ENCODE measurements around the gene SH3RF2.
"Not testable (repeated sequence)": the region's sequence is repeated elsewhere in the genome, so short reads cannot be mapped to it uniquely, and the experiment has no call there.

Gene SH3RF2

DNA sequence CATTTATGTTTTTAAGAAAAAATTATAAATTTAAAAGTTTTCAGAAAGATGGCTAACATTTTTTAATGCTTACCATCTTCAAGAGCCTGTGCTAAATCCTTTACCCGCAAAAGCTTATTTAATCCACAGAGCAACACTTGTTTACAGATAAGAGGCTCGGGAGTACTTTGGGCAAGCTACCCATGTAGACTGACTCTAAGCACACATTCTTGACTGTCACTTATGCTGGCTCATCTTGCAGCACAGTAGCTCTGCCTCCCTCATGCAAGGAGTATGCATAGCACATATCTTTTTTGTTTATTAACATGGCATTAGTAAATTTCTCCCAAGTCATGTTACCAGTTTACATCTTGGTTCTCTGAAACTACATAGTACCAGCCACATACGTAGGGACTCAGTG, 14.7 kb downstream of the SH3RF2 start:
- DNase-seq (no peak), ATAC-seq (no peak)

DNA sequence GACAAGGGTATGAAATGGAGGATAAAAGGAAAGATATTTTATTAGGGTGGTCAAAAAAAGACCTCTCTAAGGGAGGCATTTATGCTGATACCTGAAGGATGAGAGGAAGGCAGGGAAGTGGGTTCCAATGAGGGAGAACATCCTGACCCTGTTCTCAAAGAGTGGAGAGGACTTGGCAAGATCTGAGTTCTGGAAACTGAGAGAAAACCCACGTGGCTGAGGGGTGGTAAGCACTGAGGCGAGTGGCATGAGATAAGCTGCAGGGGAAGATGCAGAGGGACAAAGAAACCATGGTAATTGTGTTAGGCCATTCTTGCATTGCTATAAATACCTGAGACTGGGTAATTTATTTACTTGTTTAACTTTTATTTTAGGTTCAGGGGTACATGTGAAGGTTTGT, 16.8 kb downstream of the SH3RF2 start:
- DNase-seq: no peak
- no peak for ATAC-seq

DNA sequence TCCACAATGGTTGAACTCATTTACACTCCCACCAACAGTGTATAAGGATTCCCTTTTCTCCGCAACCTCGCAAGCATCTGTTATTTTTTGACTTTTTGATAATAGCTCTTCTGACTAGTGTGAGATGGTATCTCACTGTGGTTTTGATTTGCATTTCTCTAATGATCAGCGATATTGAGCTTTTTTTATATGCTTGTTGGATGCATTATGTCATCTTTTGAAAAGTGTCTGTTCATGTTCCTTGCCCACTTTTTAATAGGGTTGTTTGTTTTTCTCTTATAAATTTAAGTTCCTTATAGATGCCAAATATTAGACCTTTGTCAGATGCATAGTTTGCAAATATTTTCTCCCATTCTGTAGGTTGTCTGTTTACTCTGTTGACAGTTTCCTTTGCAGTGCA, 17.8 kb downstream of the SH3RF2 start:
- ATAC-seq, DNase-seq: not testable (repeated sequence)

DNA sequence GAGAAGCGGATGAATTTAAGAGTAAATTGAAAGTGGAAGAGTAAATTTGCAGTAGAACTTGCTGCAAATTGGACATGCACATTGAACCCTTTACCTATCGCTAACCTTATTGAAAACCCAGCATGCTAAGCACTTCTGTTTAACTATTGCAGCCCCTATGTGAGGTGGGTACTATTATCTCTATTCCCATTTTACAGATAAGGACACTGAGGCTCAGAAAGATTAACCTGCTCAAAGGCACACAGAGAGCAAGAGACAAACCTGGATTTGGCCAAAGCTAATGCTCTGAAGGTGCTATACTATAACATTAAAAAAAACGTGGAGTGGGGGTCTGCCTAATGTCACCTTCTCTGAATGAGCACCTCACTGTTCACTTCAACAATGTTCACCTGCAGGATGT, 21.0 kb downstream of the SH3RF2 start:
- DNase-seq (no peak), ATAC-seq (no peak)

DNA sequence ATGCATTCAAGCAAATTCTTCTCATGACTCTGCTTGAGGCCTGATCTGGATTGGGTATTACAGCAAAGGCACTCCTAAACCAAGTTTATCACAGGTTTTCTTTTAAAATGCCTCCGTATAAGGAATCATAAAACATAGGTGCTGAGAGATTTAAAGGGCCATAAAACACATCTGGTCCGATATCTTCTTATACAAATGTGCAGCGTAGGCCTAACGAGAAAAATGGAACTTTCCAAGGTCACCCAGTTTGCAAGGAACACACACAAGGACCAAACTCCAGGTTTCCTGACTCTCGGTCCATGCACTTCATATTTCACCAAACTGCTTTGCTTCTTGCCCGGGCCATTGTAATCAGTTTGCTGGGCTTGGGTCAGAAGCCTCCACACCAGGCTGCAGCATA, 22.1 kb downstream of the SH3RF2 start:
- ATAC-seq (no peak), DNase-seq (no peak)

DNA sequence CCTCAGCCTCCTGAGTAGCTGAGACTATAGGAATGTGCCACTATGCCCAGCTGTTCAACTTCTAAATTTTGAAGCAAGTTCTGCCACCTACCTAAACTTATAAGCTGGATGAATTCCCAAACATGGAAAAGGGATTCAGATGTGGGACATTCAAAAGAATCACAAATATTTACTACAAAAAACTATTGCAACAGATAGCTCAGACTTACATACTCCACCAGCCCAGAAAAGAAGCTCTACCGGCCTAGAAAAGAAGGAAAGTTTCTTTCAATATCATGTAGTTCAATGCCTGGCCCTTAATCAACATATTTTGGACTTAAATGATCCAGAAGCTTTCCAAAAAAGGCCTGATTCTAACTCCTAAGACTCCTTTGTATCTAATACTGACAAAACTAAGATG, 23.8 kb downstream of the SH3RF2 start:
- no peak for DNase-seq
- no peak for ATAC-seq

DNA sequence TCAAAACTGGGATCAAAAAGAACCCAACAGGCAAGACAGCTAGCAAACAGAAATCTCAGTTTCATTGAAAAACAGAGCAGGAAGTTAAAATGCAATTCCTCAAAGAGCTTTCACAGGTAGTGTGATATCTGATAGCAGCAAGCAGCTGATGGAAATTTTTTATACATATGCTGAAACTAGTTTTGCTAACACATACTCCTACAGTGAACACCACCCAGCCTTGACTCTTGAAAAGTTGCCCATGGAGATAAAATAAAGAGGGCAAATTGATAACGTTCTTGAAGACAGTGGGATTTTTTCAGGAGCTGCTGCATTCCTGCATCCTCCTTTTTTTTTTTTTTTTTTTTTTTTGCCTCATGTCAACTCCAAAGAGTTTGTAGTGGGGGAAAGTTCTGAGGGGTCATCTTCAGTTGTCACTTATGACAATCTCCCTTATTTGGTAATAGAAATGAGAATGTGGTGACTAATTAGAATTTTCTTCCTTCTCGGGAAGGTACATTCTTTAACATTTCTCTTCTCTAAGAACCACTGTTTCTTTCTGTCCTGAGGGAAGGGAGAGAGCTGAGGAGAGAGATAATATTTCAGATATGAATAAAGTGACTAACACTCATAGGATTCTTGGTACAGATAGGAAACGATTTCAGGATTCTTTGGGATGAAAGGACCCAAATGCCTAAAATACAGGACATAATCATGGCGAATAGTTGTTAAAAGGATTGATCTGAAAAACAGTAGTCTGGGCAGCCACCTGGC, 24.6 kb downstream of the SH3RF2 start:
- ATAC-seq: no peak
- no peak for DNase-seq

DNA sequence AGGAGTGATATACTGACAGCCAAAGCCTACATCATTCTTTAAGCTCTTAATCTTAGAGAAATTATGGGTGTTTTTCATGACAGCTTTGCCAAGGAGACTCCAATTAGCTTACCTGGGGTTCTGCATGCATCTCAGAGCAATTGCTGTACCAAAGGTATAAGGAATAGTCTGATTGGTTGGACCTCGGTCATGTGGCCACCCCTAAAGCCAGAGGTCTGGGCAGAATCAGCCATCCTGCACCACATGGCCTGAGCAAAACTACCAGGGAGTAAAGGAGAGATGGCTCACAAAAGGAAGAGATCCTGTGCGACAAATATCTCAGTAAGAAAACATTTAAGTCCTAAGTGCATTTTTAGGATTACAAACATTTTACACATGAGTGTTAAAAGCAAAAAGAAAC, 25.6 kb downstream of the SH3RF2 start:
- no peak for DNase-seq
- ATAC-seq: no peak

DNA sequence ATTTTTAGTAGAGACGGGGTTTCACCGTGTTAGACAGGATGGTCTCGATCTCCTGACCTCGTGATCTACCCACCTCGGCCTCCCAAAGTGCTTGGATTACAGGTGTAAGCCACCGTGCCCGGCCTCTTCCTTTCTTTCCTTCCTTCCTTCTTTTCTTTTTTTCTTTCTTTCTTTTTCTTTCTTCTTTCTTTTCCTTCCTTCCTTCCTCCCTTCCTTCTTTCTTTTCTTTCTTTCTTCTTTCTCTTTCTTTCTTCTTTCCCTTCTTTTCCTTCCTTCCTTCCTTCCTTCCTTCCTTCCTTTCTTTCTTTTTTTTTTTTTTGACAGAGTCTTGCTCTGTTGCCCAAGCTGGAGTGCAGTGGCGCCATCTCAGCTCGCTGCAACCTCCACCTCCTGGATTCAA, 27.6 kb downstream of the SH3RF2 start:
- ATAC-seq, DNase-seq: not testable (repeated sequence)

DNA sequence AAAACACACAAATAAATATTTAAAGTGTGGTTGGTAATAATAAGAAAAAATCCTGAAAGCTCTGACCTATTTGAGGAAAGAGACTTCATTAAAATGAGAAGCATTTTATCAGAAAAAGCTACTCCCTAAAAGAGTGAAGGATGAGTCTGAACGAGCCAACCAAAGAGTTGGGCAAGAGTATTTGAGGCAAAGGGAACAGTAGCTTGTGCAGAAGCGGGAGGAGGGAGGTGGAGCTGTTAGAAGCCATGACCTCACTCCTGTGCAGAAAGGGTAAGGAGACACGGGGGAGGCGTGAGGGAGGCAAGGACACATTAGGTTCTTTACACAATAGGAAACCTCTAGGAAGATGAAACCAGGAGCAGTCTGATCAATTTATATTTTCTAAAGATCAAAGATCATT, 29.4 kb downstream of the SH3RF2 start:
- DNase-seq (no peak), ATAC-seq (no peak)

DNA sequence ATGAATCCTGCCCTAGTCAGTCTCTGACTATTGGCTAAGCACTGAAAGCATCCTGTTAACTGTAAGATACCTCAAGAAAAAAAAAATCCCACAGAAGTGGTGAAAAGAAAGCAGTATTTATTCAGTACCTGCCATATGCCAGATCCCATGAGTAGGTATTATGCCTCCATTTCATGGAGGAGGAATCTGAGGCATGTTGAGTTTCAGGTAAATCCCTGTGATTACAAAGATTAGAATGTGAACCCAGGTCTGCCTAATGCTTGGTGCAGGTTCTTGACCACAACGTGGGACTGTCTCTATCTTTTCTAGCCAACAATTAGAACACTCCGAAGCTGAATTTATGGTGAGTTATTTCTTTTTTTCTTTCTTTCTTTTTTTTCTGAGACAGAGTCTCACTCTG, 30.9 kb downstream of the SH3RF2 start:
- ATAC-seq (no peak), DNase-seq (no peak)

DNA sequence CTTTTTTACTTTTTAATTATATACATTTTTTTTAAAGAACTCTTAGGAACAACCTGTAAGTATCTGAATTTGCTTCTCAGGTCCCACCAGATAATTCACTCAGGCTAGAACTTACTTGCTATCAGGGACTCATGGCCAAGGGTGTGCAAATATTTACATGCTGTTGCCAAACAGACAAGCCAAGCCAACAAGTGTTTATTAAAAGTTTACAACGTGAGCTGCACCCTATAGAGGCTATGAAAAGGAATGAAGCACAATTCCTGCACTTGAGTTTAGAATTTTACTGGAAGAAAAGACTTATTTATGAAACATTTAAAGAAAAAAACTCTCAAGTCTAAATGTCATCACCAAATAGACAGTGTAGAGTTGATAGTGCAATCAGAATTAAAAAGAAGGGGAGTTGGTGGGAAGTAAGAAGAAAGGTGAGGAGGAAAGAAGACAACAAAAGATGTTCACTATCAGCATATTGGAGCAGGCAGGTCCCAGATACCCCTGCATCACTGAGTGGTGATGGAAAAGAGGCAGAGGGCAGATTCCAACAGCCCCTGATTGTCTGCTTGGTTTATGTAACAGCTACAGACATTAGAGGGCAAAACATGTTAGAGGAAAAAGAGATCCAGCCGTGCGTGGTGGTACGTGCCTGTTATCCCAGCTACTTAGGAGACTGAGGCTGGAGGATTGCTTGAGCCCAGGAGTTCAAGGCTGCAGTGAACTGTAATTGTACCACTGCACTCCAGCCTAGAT, 32.8 kb downstream of the SH3RF2 start:
- DNase-seq (no peak), ATAC-seq (no peak)

DNA sequence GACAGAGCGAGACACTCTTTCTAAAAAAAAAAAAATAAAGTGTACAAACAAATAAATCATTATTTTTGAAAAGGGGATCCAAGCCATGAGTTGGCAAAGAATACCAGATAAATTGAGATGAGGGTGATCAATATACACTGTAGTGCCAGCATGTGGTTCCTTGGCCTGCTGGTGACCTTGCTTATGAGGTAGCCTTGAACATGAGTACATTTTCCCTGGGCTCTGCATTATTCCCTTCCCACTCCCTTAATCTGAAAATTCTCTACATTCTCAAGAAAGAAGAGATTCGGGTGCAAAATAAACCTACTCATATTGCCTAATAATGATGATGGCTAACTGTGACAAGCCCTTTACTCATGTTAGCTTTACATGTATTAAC, 33.3 kb downstream of the SH3RF2 start:
- DNase-seq (no peak), ATAC-seq (no peak)

DNA sequence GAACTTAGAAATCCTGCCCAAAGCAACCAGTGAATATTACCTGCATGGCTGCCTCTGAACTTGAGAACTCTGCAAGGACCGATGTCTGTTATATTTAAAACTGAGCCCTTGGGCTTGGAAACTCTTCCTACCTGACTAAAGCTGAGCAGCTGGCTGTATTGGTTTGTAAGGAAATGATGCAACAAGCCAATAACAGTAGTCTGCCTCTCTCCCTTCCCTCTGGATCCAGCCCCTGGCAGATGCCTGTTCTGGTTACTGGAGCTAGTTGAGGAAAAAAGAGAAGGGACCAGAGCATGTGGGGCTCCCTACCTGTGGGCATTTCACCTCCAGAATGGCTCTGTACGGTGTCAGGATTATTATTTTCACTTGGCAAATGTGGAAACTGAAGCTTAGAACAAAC, 34.7 kb downstream of the SH3RF2 start:
- ATAC-seq (no peak), DNase-seq (no peak)

DNA sequence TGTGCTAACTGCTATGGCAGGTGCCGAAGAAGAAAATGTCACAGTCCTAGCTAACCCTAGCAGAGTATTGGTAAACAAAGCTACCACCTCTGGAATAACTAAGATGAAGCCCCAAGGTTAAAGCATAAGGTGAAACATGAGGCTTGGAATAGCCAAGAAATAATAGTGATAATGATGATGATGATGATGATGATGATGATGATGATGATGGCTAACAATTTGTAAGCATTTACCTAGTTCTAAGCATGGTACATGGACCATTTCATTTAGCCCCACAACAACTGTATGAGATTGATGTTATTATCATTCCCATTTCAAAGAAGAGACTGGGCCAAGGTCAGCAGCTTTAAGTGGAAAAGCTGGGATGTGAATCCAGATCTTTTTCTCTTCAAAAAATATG, 35.3 kb downstream of the SH3RF2 start:
- DNase-seq (no peak), ATAC-seq (no peak)

DNA sequence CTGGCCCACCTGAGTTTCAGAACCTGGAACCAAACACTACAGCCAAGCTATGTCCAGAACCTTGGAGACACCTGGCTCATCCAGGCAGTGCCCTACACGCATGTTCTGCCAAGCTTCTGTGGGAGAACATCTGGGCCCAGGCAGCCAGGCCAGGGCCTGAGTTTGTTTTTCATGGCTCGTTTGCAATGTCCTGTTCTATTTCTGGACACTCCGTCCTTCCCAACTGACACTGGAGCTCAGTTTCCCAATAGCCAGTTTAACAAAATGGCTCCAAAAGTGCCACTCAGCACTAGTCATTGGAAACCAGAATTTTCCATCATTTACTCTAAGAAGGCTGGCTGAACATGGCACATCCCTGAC, 38.6 kb downstream of the SH3RF2 start:
- DNase-seq: no peak
- ATAC-seq: no peak

DNA sequence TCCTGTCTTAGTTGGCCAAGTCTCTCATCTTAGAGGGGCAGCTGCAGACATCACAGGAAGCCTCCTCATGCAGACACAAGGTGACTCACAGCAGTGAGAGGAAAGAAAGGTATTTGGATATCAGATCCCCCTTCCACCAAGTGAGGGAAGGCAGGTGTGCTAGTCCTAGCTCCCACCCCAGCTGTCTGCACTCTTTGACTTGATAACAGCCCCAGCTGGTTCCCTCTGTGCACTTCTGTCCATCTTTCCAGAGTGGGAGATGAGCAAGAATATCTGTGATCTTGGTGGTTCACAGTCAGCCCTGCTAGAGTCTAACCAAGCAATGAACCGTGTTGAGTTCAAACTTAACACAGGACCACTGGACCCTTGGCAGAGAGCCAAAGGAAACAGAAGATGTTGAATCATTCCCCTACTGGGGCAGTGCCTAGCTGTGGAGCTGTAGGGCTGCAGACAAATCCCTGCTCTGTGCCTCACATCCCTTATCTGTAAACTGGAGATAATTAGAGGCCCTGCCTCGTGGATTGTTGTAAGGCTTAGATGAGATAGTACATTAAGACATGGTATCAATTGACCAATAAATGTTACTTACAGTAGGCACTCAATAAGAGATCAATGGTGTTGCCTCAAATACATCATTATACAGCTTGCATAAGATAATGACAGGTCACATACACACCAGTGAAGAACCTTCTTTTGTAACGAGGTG, 39.1 kb downstream of the SH3RF2 start:
- ATAC-seq (no peak), DNase-seq (no peak)

DNA sequence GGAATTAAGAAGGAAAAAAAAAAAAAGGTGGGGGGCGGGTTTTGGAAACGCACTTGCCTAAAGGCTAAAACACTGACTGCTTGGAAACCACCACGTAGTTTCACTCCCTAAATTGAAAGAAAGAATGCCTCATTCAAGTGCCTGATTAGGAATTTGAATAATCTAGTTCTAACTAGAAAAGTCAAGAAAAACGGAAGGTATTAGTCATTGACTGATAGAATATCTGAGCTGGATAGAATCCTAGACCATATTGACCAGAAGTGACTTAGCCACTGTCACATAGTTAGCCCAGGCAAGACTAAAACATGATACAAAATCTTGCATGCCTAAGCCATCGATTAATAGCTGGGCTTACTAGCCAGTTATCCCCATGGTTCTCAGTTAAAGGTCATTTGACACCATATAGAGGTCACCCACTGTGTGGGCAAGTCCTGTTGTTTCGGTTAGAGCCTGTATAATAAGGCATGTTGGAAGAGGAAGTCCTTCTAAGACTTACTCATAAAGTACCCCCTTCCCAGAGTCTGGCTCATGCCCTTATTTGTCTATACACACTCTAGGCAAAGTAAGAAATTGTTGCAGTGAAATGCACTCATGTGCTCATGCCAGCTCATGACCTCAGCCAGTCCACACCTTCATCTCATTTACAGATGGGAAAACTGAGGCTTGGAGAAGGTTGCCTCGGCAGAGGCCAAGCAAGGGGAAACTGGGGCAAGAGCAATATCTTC, 40.2 kb downstream of the SH3RF2 start:
- ATAC-seq (peak; percentile 54), DNase-seq (no peak)

DNA sequence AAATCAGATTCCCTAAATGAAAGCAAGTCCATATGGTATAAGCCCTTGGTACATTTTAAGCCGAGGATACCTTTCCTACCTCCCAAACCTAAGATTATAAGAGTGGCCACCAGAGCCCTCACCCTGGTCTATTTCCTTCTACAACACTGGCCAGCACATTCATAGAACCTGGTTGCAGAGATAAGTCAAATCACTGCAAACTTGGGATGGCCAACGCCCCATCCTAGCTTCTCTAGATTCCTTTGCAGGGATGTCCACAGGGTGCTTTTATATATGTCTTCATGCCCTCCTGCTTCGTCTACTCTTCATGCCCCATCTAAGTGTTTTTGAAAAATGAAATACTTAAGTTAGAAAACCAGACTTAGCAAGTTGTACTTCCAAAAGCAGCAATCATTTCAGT, 41.8 kb downstream of the SH3RF2 start:
- DNase-seq (no peak), ATAC-seq (no peak)

DNA sequence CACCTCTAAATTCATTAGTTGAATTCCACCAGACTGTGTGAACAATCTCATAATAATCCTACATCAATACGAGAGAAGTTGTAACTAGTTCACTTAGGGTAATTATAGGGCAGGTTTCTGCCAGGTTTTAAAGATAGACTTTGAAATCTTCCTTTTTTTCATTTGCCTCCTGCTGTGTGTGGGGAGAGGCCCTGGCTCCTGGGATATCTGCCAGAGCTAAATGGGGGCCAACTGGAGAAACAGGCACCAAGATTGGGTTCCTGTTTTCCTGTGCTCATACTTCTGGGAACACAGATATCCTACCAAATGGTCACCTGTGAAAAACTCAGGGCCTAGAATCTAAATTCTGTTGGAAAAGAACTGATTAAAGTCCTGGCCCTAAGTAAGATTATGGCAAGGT, 42.3 kb downstream of the SH3RF2 start:
- no peak for ATAC-seq

DNA sequence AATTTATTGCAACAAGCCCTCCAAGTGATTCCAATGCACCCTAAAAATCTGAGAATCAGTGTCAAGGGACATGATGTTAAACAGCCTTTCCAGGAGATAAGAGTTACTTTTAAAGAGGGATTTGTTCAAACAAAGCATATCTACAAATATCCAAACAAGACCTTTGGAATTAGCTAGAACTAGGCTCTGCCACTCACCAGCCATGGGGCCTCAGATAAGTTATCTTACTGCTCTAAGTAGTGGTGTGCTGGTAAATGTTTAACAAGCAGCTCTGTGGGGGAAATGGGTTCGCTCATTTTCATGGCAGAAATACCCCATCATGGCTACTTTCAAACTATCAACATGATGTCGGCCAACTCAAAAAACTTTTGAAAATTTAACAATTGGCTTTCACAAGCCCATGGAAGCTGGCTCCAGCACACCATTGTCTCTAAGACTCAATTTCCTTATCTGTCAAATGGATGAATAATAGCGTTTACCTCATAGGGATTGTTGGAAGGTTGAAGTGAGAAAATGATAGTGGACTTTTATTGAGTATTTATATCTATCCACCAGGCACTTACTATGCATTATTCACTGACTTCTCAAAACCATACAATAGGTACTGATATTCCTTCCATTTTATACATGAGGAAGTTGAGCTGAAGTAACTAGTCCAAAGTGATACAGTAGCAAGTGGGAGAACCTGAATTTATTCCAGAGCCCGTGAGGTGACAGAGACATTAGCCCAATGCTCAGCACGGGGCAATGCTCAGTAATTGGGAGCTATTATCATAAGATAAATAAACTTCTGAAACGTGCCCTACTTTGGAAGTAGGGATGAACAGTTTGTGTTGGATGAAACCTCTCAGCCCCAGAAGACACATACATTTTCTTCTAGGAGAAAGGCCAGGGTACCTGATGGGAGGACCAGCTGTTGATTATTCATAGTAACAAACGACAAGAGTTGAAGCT, 43.2 kb downstream of the SH3RF2 start:
- DNase-seq (no peak), ATAC-seq (no peak)

More for the DNA sequence above, 42.3 kb downstream of the SH3RF2 start:
- no peak for DNase-seq

DNA sequence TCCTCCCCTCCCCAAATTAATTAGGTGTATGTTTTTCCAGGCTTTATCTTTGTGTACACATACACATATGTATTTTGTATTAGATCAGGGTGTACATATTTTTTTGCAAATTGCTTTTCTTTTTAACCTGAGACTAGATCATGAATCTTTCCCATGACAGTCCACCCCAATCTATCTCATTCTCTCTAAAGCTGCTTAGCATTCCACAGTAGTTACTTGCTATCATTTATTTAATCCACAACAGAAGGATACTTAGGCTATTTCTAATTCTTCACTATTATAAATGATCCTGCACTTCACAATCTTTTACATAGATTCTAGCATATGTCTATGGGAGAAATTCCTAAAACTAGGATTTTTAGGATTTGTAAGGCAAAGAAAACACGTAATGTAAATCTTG, 43.9 kb downstream of the SH3RF2 start:
- DNase-seq (no peak), ATAC-seq (no peak)

Measured in stimulated activated naive CD8-positive, alpha-beta T cell treated with anti-CD3 and anti-CD28 coated beads, Interleukin-15, Interleukin-2, amounts not matched to agents 100 U/mL and 50 U/mL, for 24 hours (primary cell).